NT2/D1 (cell line): ENCODE data around the gene SDC3.

Experiments
- YY1 ChIP-seq: IDR thresholded peaks from 2 replicates; pipeline ENCODE4 v1.6.1; 2011; ENCODE audit not compliant: insufficient read length, insufficient read depth
- ZNF274 ChIP-seq: IDR thresholded peaks from 2 replicates; pipeline ENCODE4 v1.6.1; 2011; ENCODE audit warnings: mild to moderate bottlenecking, low read depth, low read length

- TF ChIP-seq YY1 (no peak), ZNF274 (no peak)
These were observed 32.0 kb upstream of the SDC3 start for GRCh38 chr1:30940541-30940940.
